Renal cortex interstitium (tissue), 11 donors: Measurements from ENCODE around the gene MGMT. TPM values are rescaled to one million over a fixed set of nuclear protein-coding genes. Genes with fewer than 3 reads are reported as not detected.

Experiments used
- DNase-seq, 11 donors: peaks; one replicate each; pipeline ENCODE4 v3.0.0-alpha.2; 2013; ENCODE audit warnings: low read depth in 9 of 11, low spot score in 4 of 11; ENCODE audit errors: extremely low read depth in 1 of 11
- polyA plus RNA-seq, 3 donors: library from polyadenylated mRNA; unstranded; fragments of 120-200 nt; gene quantifications; one replicate each; pipeline ENCODE4 v1.2.1, GENCODE V29; 2013; ENCODE audit not compliant: insufficient read length in 3 of 3

The MGMT gene
- polyA plus RNA-seq, 3 donors: 17.5 to 22.7 (median 20.5) TPM

DNA sequence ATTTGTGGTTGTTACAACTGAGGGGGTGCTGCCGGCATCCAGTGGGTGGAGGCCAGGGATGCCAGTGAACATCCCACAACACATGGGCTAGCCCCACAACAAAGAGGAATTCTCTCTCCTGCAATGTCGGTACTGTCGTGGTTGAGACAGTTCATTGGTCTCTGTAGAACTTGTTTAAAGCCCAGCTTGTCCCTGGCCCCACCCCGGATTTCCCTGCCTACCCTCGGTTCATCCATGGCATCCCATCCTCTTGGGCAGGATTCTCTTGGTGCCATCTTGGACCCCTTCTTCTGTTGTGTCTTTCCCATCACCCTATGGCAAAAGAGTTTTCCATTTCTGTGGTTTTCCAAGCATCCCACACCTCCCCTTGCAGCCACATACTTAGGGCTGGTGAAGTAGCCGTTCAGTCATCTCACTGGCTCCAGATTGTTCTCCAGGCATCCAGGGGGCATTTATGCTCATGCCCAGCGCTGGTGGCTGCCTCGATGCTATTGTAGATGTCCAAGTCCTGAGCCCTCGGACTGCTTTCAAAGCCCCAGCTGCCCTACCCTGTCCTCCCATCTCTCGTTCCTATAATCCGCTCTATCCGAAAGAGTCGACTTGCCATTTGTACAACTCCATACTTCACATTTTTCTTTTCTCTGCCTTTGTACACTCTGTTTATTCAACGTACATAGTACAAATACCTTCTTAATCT lies 39.2 kb downstream of the MGMT start:
- no peak for DNase-seq

DNA sequence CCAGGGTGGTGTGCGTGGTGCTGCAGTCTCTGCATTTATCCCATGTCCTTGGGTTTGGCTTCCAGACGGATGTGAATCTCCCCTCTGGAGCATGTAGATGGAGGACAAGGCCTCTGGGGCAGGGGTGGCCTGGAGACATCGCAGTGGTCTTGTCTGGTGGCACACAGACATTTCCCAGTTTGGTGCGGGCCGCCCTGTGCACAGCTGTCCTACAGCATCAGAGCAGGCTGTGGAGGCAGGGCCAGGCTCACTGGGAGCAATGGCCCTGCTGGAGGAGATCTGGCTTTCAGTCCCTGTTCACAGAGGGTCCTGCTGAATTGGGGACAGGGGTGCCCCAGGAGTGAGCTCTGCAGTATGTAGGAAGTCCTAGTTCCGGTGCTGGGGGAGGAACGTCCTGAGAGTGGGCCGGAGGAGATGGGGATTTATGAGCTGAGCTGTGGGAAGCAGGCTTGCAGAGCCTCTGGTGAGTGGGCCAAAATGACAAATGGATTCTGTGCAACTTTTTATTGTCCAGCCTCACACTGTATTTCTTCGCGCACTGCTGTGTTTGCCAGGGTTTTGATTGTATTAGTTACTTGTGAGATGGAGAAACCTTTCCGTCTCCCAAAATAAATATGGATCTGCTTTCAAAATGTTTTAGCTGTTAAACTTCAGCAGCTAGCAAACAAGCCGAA lies 40.3 kb downstream of the MGMT start:
- no peak for DNase-seq

DNA sequence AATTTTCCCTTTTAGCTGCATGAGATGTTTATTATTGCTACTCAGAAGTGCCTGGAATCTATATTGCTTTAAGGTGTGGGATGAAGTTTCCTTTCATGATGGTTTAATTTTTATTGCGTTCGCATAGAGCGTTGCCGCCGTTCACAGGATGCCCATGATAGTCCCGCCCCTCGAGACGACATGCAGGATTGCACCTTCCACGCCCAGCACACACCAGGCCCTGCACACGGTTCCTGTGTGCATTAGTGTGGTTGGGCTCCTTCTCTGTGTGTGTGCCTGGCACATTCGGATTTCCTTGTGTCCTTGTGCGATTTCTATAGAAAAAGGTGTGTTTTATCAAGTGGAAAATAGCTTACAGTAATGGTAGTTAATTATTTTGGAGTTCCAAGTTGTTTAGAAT lies 42.1 kb downstream of the MGMT start:
- DNase-seq: no peak

DNA sequence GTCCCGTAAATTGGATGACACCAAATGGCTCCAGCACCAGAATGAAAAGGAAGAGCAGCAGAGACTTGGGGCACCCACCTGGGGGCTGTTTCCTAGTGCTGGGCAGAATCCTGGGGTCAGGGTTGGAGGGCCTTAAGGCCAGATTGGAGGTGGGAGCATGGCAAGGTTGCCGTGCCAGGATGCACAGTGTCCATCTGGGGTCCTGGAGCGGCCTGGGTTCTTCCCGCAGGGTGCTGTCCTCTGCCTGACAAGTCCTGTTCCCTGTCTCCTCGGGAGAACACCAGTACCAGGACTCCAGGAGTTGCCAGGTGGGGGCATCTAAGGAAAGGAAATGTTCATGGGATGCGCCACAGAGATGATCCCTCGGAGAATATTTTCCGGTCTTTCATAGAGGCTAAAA lies 42.8 kb downstream of the MGMT start:
- no peak for DNase-seq

DNA sequence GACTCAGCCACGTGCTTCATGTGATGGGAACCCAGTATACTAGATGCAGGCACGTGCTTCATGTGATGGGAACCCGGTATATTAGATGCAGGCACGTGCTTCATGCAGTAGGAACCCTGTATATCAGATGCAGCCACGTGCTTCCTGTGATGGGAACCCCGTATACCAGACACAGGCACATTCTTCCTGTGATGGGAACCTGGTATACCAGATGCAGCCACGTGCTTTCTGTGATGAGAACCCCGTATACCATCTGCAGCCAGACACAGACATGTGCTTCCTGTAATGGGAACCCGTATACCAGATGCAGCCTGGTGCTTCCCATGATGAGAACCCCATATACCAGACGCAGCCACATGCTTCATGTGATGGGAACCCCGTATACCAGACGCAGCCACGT lies 44.0 kb downstream of the MGMT start:
- DNase-seq: no peak

DNA sequence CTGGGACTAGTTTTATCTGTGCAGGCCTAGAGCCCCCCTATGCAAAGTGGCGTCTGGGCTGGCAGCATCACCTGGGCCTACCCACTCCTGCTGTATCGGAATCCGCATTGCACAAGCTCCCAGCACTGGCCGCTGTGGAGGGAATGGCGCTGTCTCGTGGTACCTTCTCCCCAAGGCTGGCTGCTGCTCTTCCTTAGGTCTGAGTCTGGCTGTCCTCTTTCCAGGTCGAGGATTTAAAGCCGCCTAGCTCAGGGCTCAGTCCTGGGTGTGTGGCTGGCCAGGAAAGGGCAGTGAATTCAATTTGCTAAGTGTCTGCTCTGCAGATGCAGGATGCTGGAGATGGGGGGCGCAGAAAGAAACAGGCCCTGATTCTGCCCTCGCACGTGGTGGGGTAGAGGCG lies 44.7 kb downstream of the MGMT start:
- no peak for DNase-seq

DNA sequence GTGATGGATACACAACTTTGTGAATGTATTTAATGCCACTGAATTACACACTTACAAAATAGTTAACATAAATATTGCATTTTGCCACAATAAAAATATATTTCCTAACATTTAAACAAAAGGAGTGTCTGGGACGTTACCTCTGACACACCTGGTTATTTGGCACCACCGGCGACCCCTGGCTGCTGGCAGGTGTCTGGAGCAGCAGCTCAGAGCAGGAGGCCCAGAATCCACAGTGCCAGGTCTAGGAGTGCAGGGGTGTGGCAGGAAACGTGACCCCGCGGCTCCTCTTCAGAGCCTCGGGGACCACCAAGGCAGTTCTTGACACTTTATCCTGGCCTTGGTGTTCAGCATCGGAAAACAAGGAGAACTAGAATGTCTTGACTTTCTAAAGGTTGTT lies 46.3 kb downstream of the MGMT start:
- DNase-seq: no peak

DNA sequence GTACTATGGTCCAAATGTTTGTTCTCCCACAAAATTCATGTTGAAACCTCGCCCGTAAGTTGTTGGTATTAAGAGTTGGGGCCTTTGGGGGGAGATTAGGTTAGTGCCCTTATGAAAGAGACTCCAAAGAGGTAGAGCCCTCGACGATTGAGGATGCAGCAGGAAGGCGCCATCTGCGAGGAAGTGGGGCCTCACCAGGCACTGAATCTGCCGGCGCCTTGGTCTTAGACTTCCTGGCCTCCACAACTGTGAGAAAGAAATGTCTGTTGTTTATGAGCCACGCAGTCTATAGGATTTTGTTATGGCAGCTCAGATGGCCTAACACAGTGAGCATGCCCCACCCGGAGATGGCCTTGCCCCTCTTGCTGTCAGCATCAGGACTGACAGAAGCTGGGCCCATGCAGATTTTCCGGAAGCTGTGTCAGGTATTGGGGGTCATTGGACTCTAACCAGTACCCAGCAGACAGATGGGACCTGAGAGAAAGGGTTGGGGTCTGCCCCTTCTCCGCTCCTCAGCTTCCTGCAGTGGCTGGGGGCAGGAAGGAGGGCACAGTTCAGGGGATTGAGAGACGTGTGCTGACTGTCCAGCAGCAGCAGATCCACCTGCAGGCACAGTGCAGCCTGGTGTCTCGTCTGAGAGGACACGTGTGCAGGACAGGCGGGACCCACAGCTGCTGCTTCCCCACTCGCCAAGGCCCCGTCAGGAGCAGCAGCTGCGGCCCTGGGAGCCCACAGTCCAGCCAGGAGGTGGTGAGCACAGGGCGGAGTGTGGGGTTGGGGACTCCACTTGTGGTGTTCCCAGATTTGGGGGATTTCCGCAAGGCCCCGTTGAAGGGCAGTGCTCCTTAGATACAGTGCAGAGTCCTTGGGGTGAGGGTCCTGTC lies 47.8 kb downstream of the MGMT start:
- DNase-seq: no peak

DNA sequence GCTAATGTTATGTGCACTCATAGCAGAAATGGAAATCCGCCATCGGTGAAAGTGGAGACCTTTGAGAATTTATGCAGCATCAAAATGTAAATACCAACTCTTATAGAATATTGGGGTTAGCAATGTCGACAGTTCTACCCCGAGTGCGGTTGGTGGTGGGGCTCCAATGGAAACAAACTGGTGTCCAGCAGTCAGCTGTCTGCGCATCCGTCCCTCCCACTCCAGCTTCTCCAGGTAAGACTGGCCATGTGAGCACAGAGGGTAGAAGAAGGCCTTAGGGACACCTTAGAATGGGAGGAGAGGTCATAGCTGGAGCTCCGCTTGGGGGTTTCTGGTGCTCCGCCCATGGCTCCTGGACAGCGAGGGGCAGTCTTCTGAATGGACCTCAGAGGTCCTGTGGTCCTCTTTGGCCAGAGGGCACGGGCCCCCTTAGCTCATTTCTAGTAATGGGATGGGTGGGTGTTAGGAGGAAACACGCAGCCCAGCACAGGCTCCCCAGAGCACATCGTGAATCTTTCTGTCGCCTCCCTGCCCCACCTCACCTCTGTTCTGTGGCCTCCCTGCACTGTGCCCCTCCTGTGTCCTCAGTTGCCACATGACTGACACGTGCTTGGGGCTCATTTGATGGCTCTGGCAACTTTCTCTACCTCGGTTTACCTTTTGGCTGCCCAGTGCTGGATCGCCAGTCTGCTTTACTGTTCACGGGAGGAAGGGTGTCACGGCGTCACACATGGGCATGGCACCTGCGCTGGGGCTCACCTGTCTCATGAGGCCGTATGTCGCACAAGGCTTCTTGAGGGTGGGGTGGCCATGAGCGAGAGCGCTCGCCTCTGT lies 50.0 kb downstream of the MGMT start:
- DNase-seq: no peak

DNA sequence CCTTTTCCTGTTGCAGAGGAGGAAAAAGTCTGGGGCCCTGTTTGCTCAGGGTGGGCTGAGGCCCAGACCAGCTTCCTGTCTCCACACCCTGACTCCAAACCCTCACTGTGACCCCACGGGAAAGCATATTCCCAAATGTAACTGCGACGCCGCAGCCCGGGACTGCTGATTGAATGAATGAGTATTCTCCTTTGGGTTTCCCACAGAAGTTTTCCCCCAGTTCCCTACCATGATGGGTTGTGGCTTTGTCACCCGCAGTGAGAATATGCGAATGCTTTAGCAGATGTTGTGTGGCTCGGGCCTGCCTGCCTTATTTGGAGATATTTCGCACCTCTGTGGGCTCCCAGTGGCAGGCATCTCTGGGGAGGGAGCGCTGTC lies 50.6 kb downstream of the MGMT start:
- no peak for DNase-seq

DNA sequence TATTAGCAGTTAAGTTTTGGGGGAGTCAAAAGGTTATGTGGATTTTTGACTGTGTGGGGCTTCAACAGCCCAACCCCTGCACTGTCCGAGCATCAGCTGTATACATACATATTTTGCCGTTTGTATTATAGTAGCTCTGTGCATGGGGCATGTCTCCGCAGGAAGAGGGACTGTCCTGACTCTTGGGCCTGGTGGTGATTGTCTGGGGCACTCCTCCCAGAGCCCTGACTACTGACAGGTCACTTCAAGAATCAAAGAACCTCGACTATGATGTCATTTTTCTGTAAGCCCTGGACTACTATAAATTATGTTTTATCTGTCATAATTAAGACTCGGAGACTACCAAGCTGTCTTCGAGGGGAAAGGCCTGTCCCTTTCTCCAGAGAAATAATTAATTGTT lies 51.8 kb downstream of the MGMT start:
- DNase-seq: no peak

DNA sequence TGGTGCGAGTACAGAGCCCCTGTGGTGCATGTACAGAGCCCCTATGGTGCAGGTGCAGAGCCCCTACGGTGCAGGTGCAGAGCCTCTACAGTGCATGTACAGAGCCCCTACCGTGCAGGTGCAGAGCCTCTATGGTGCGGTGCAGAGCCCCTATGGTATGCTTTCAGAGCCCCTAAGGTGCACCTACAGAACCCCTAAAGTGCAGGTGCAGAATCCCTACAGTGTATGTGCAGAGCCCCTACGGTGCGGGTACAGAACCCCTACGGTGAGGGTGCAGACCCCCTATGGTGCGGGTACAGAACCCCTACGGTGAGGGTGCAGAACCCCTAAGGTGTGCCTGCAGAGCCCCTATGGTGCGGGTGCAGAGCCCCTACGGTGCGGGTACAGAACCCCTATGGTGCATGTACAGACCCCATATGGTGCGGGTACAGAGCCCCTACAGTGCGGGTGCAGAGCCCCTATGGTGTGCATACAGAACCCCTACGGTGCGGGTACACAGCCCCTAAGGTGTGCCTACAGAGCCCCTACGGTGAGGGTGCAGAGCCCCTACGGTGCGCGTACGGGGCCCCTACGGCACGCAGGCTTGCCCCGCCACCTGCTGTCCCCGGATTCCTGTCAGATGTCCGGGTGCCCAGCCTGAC lies 53.5 kb downstream of the MGMT start:
- DNase-seq: no peak

DNA sequence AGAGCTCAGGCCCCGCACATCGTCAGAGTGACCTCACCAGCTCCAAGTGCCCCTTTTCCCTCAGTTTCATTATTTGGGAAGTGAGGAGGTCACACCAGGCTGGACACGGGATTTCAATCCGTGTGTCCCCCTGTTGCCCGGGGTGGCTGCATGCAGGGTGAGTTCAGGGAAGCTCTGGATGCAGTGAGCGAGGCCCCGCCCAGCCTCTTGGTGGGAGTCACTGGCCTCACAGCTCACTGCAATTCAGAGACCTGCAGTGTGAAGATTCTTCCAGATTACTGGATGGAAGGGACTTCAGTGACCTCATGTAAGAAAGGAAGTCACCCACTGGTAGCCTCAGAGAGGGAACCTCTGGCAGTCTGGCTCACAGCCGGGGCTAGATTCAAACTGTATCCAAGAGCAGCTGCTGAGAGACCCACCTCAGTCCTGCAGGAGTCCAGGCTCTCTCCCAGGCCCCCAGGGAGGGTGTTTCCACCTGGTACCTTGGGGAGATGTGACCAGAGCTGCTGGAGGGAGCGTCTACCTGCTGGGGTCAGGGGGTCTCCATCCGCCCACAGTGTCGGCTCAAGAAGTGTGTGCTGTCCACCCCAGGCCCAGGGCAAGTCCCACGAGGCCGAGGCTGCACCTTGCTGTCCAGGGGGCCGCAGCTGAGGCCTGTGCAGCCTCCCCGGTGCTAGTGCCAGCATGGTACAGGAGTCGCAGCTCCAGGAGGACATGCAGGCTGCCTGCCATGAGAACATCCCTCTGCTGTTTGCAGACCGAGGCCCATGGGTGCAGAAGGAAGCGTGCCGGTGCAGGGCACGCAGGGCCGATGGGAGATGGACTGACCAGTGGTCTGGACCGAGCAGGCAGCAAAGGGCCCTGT lies 54.4 kb downstream of the MGMT start:
- no peak for DNase-seq

DNA sequence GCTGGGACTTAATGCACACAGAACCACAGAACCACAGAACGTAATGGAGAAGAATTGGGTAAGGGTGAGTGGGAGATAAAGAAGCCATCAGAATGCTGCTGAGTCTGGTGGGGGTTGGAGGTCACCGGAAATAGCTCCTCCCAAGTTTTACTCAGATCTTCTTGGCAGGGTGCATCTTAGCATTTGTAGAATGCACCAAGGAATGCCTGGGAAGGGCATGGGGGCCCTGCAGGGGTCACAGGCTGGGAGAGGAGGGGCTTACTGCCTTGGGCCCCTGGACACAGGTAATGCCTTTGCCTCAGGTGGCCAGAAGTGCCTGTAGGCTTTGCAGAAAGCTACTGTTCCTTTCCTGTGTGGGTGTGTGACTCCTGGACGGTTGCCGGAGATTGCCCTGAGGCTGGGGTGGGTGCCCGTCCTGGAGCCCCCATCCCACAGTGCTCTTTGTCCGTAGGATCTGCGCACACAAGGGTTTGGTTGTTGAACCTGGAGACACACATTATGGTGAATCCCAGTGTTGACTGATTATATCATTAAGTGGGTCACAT lies 55.1 kb downstream of the MGMT start:
- DNase-seq: no peak

DNA sequence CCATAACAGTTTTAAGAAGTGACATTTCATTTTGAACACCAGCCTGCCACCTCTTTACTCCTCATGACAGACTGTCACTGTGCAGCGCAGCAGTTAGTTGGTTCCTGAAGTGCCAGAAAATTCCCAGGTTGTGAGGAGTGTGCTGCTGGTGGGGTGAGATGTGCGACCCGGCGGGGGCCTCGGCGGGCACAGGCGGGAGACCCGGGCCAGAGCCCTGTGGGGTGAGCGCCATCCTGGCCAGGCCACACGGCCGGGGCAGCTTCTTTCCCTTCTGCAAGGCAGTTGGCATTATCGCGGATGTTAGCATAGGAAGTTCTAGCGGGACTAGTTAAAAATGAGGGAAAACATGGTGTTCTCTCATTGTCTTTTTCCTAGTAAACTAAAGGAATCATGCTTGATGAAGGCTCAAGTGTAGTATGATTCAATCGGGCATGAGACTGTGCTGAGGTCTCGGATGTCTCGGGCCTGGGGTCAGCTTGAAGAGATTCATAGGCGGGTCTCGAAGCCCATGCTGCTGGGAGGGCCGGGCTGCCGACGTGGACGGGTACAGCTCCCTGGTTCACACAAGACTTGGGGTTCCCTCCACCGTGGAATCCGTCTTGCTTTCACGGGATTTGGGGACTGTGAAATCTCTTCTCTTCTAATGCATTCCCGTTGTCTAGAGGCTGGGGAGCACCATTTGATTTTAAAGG lies 56.1 kb downstream of the MGMT start:
- DNase-seq: no peak

DNA sequence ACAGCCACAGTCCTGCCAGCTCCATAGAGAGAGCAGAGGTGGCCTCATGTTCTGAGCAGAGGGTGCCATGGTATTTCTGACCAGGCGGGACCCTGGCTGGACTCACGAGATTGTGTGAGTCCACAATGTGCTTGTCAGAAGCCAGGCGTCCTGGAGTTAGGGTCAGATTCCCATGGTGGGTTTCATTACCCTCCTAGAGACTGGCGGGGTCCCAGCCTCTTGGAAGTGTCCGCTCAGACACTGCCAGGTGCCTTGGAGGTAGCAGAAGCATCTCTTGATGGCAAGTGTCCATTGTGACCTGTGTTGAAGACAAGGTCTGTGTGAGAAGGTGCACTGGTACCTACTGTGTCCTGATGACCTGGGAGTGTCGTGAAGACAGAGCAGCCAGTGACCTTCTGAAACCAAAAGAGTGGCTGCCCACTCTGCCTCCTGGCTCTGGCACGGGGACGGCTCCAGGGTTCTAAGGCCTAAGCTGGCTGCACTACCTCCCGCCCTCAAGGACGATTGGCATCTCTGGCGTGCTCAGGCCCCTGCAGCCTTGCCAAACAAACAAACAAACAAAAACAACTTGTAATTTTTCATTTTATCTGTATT lies 56.8 kb downstream of the MGMT start:
- no peak for DNase-seq

DNA sequence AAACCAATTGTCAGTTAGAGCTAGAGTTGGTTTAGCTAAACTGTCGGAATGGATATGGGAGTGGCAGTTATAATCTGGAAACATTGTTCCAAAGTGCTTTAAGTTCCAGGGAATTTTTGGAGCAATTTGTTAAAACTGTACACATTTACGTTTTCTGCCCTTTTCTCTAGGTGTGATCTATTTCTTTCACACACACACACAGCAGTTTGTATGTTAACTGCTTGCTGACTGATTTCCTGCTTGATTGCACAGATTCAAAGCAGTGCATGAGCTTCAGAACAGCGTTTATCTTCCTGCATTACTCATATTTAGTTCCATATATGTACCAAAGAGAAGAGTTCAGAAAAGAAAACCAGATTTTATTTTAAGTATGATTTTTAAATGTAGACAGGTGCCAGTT lies 57.9 kb downstream of the MGMT start:
- no peak for DNase-seq
